HEK293 (cell line): ENCODE data around the gene CYB561A3.

ENCODE experiments used
- CTCF ChIA-PET: fragments of 350-600 bp; formaldehyde crosslinking; extraction: SDS; loops from one replicate; lab custom pipeline; 2021; ENCODE audit warnings: antibody characterized with exemption; lab: Yijun Ruan, JAX
- POLR2A ChIA-PET: fragments of 300-600 bp; formaldehyde crosslinking; extraction: SDS; loops from one replicate; lab custom pipeline; 2020; ENCODE audit warnings: antibody characterized with exemption, inconsistent platforms; lab: Yijun Ruan, JAX
- H3K27ac ChIP-seq: fragments of 200-500 bp; sonication (Bioruptor generic); 2 replicates; pipeline ENCODE4 v1.5.1; 2014; ENCODE audit warnings: low read depth, low read length, control low read depth, inconsistent platforms; ENCODE audit errors: extremely low read depth
- H3K36me3 ChIP-seq, 2 experiments: fragments of 200-500 bp in 1 of 2; sonication (Bioruptor generic) in 1 of 2; 1 replicate in 1 of 2; 2 replicates in 1 of 2; pipeline ENCODE4 v1.5.1; 2014 to 2017; ENCODE audit warnings: inconsistent platforms in 2 of 2, low read length in 2 of 2; ENCODE audit not compliant: control insufficient read depth in 2 of 2, insufficient read depth in 1 of 2
- H3K4me1 ChIP-seq: fragments of 200-500 bp; sonication (Bioruptor generic); 2 replicates; pipeline ENCODE4 v1.5.1; 2014; ENCODE audit warnings: mild to moderate bottlenecking, low read length, inconsistent platforms; ENCODE audit not compliant: control insufficient read depth, insufficient read depth
- H3K4me3 ChIP-seq: 2 replicates; pipeline ENCODE4 v1.5.1; 2011; ENCODE audit warnings: low read depth, mild to moderate bottlenecking, control low read depth, low read length, moderate library complexity
- H3K9me3 ChIP-seq: fragments of 200-500 bp; sonication (Bioruptor generic); 2 replicates; pipeline ENCODE4 v1.5.1; 2014; ENCODE audit warnings: low read depth, low read length, inconsistent platforms; ENCODE audit not compliant: control insufficient read depth, insufficient read depth
- HOXA7 ChIP-seq: sonication (generic); formaldehyde crosslinking; IDR thresholded peaks from 2 replicates; pipeline ENCODE4 v1.8.1; 2022; ENCODE audit warnings: missing genetic modification reagents, borderline replicate concordance
- HOXD13 ChIP-seq: sonication (generic); formaldehyde crosslinking; IDR thresholded peaks from 2 replicates; pipeline ENCODE4 v1.8.0; 2022; ENCODE audit warnings: missing genetic modification reagents, borderline replicate concordance
- INSM2 ChIP-seq: fragments of 450-650 bp; formaldehyde crosslinking; IDR thresholded peaks from 2 replicates; pipeline ENCODE4 v1.5.1; 2016; ENCODE audit warnings: missing biosample characterization, missing genetic modification characterization
- KLF17 ChIP-seq: fragments of 450-650 bp; formaldehyde crosslinking; IDR thresholded peaks from 2 replicates; pipeline ENCODE4 v1.5.1; 2016; ENCODE audit warnings: missing biosample characterization, missing genetic modification characterization
- KLF8 ChIP-seq: fragments of 450-650 bp; formaldehyde crosslinking; IDR thresholded peaks from 2 replicates; pipeline ENCODE4 v1.5.1; 2016; ENCODE audit warnings: missing biosample characterization, missing genetic modification characterization
- SCRT2 ChIP-seq: fragments of 450-650 bp; formaldehyde crosslinking; IDR thresholded peaks from 2 replicates; pipeline ENCODE4 v1.5.1; 2016; ENCODE audit warnings: missing biosample characterization, missing genetic modification characterization
- SP7 ChIP-seq: fragments of 450-650 bp; formaldehyde crosslinking; IDR thresholded peaks from 2 replicates; pipeline ENCODE4 v1.5.1; 2016; ENCODE audit warnings: missing biosample characterization, missing genetic modification characterization
- TRIM28 ChIP-seq: IDR thresholded peaks from 2 replicates; pipeline ENCODE4 v1.6.1; 2011; ENCODE audit warnings: low read length, control low read depth, borderline replicate concordance
- ZBTB8A ChIP-seq: fragments of 450-650 bp; formaldehyde crosslinking; IDR thresholded peaks from 2 replicates; pipeline ENCODE4 v1.5.1; 2016; ENCODE audit warnings: missing biosample characterization, missing genetic modification characterization
- ZFP3 ChIP-seq: fragments of 450-650 bp; formaldehyde crosslinking; IDR thresholded peaks from 2 replicates; pipeline ENCODE4 v1.5.1; 2016; ENCODE audit warnings: low read depth, missing biosample characterization, missing genetic modification characterization
- ZNF175 ChIP-seq: fragments of 450-650 bp; formaldehyde crosslinking; IDR thresholded peaks from 2 replicates; pipeline ENCODE4 v1.5.1; 2016; ENCODE audit warnings: missing biosample characterization, missing genetic modification characterization
- ZNF202 ChIP-seq: fragments of 450-650 bp; formaldehyde crosslinking; IDR thresholded peaks from 2 replicates; pipeline ENCODE4 v1.5.1; 2016; ENCODE audit warnings: missing biosample characterization, missing genetic modification characterization, borderline replicate concordance
- ZNF24 ChIP-seq: fragments of 450-650 bp; formaldehyde crosslinking; IDR thresholded peaks from 2 replicates; pipeline ENCODE4 v1.5.1; 2016; ENCODE audit warnings: missing biosample characterization, missing genetic modification characterization
- ZNF366 ChIP-seq: fragments of 450-650 bp; formaldehyde crosslinking; conservative IDR thresholded peaks from 2 replicates; pipeline ENCODE4 v1.5.1; 2016; ENCODE audit warnings: missing biosample characterization, missing genetic modification characterization
- ZNF473 ChIP-seq: fragments of 450-650 bp; formaldehyde crosslinking; IDR thresholded peaks from 2 replicates; pipeline ENCODE4 v1.5.1; 2017; ENCODE audit warnings: missing biosample characterization, missing genetic modification characterization
- ZNF501 ChIP-seq: fragments of 450-650 bp; formaldehyde crosslinking; IDR thresholded peaks from 2 replicates; pipeline ENCODE4 v1.5.1; 2016; ENCODE audit warnings: missing biosample characterization, missing genetic modification characterization
- ZNF560 ChIP-seq: fragments of 450-650 bp; formaldehyde crosslinking; IDR thresholded peaks from 2 replicates; pipeline ENCODE4 v1.5.1; 2017; ENCODE audit warnings: missing biosample characterization, missing genetic modification characterization, borderline replicate concordance
- ZNF585B ChIP-seq: fragments of 450-650 bp; formaldehyde crosslinking; IDR thresholded peaks from 2 replicates; pipeline ENCODE4 v1.5.1; 2016; ENCODE audit warnings: missing biosample characterization, missing genetic modification characterization
- ZNF629 ChIP-seq: fragments of 450-650 bp; formaldehyde crosslinking; IDR thresholded peaks from 2 replicates; pipeline ENCODE4 v1.5.1; 2017; ENCODE audit warnings: missing biosample characterization, missing genetic modification characterization
- ZNF645 ChIP-seq: fragments of 450-650 bp; formaldehyde crosslinking; IDR thresholded peaks from 2 replicates; pipeline ENCODE4; 2016; ENCODE audit warnings: missing biosample characterization, missing genetic modification characterization
- ZNF660 ChIP-seq: fragments of 450-650 bp; IDR thresholded peaks from 2 replicates; pipeline ENCODE4 v1.5.1; 2018; ENCODE audit warnings: missing biosample characterization, mild to moderate bottlenecking, missing genetic modification characterization
- ZNF670 ChIP-seq: fragments of 450-650 bp; formaldehyde crosslinking; IDR thresholded peaks from 2 replicates; pipeline ENCODE4 v1.5.1; 2016; ENCODE audit warnings: missing biosample characterization, missing genetic modification characterization, low read depth
- ZNF785 ChIP-seq: fragments of 450-650 bp; formaldehyde crosslinking; IDR thresholded peaks from 2 replicates; pipeline ENCODE4 v1.5.1; 2016; ENCODE audit warnings: missing biosample characterization, missing genetic modification characterization
- ZNF791 ChIP-seq: fragments of 450-650 bp; formaldehyde crosslinking; IDR thresholded peaks from 2 replicates; pipeline ENCODE4 v1.5.1; 2016; ENCODE audit warnings: missing biosample characterization, missing genetic modification characterization
- ZNF830 ChIP-seq: fragments of 450-650 bp; IDR thresholded peaks from 2 replicates; pipeline ENCODE4 v1.5.0; 2018; ENCODE audit warnings: missing biosample characterization, missing genetic modification characterization, low read depth, mild to moderate bottlenecking, moderate library complexity
- ZXDB ChIP-seq: fragments of 450-650 bp; formaldehyde crosslinking; IDR thresholded peaks from 2 replicates; pipeline ENCODE4 v1.5.1; 2016; ENCODE audit warnings: missing biosample characterization, missing genetic modification characterization

Gene CYB561A3

GRCh38 chr11:61331651-61332050 lies 30.0 kb downstream of the CYB561A3 start:
- no peak overlapping the region for H3K27ac ChIP-seq
- H3K4me3 ChIP-seq: peak overlapping the region; percentile 99
- ChIA-PET CTCF (interaction anchor here (0.7 to 1.9 kb wide), 3 partner anchors 54 to 97 kb away, joined by 3 to 15 read pairs (median 4); partner anchors contain the start of gene TMEM216), POLR2A (interaction anchor here (0.5 to 1.2 kb wide), 3 partner anchors 16 to 62 kb away, joined by 3 to 4 read pairs (median 4); partner anchors contain the start of genes CYB561A3 and TMEM138)
- no peaks in the 10 kb centered on the region for H3K9me3 ChIP-seq
- no peak for TF ChIP-seq ZNF202
- 0 out of 2 replicates have a peak, but pooled peaks have one; percentile 4 for TF ChIP-seq SCRT2 (tag by site-specific recombination)
- H3K4me1 ChIP-seq: no peaks in the 10 kb centered on the region
- peaks cover 0 to 46% of the 10 kb centered on the region in 2 experiments; a peak in 1 of 3 replicates for H3K36me3 ChIP-seq

GRCh38 chr11:61329871-61330270 lies 31.8 kb downstream of the CYB561A3 start:
- Histone ChIP-seq H3K36me3 (peaks cover 6 to 62% of the 10 kb centered on the region in 2 experiments; a peak in 2 of 3 replicates), H3K4me3 (no peak overlapping the region), H3K27ac (no peak overlapping the region), H3K9me3 (no peaks in the 10 kb centered on the region), H3K4me1 (no peaks in the 10 kb centered on the region)
- ChIA-PET POLR2A (interaction anchor here (1.1 kb wide), 1 partner anchor 32 kb away, joined by 4 read pairs; the partner anchor contains the start of genes CYB561A3 and TMEM138), CTCF (interaction anchor here (0.6 kb wide), 1 partner anchor 55 kb away, joined by 3 read pairs; no protein-coding TSS in a partner anchor)
- TF ChIP-seq ZNF645 (no peak), ZNF660 (tag by site-specific recombination) (no peak), KLF8 (tag by site-specific recombination) (no peak), HOXD13 (CRISPR knock-in tag) (no peak), ZNF560 (tag by site-specific recombination) (no peak), ZNF501 (no peak), ZNF585B (tag by site-specific recombination) (no peak), ZNF202 (no peak), ZXDB (no peak), ZNF629 (tag by site-specific recombination) (no peak), ZNF366 (no peak)

- Histone ChIP-seq H3K4me1 (no peaks in the 10 kb centered on the region), H3K4me3 (no peak overlapping the region), H3K27ac (no peak overlapping the region), H3K36me3 (peaks cover 14 to 77% of the 10 kb centered on the region in 2 experiments)
- ChIA-PET POLR2A (interaction anchor here (1.2 kb wide), 1 partner anchor 33 kb away, joined by 4 read pairs; the partner anchor contains the start of genes CYB561A3 and TMEM138), CTCF (interaction anchor here (0.6 to 2.7 kb wide), 4 partner anchors 8 to 64 kb away, joined by 3 to 10 read pairs (median 3); partner anchors contain the start of gene TMEM216)
- TF ChIP-seq KLF17 (tag by site-specific recombination) (no peak), ZNF785 (tag by site-specific recombination) (no peak), ZBTB8A (no peak), TRIM28 (no peak), ZNF830 (tag by site-specific recombination) (no peak), KLF8 (tag by site-specific recombination) (no peak)
- TF ChIP-seq, all 188 proteins: peak for 0
- no peaks in the 10 kb centered on the region for H3K9me3 ChIP-seq
These were observed 33.3 kb downstream of the CYB561A3 start for GRCh38 chr11:61328351-61328750.

- Histone ChIP-seq H3K36me3 (peaks cover 20 to 84% of the 10 kb centered on the region in 2 experiments), H3K9me3 (no peaks in the 10 kb centered on the region), H3K27ac (no peak overlapping the region), H3K4me1 (no peaks in the 10 kb centered on the region), H3K4me3 (no peak overlapping the region)
- ChIA-PET POLR2A (interaction anchor here (1.2 kb wide), 1 partner anchor 34 kb away, joined by 4 read pairs; the partner anchor contains the start of genes CYB561A3 and TMEM138), CTCF (interaction anchor here (0.9 to 2.7 kb wide), 2 partner anchors 9 to 59 kb away, joined by 3 to 10 read pairs; no protein-coding TSS in a partner anchor)
- no peak for TF ChIP-seq ZNF24 (tag by site-specific recombination)
- no peak for TF ChIP-seq HOXA7
- TF ChIP-seq SP7: no peak
- TF ChIP-seq ZNF670: no peak
- TF ChIP-seq ZNF202: no peak
- TF ChIP-seq INSM2 (tag by site-specific recombination): no peak
- no peak for TF ChIP-seq ZFP3 (tag by site-specific recombination)
- TF ChIP-seq ZNF473 (tag by site-specific recombination): no peak
- TF ChIP-seq ZNF791 (tag by site-specific recombination): no peak
- TF ChIP-seq ZNF175 (tag by site-specific recombination): no peak
- no peak for TF ChIP-seq ZXDB
These were observed 34.0 kb downstream of the CYB561A3 start for GRCh38 chr11:61327669-61328071.
